ENCODE results near the gene AKAP6.

- TF ChIP-seq CTCF (IDR thresholded peaks at IDR 0.05), result no peak
- no peak for TF ChIP-seq POLR2A (IDR thresholded peaks at IDR 0.05)
- no peak for TF ChIP-seq POLR2AphosphoS5 (IDR thresholded peaks at IDR 0.05)
Observed at GRCh38 chr14:32358781-32359180, 29.7 kb downstream of the AKAP6 start.
